ENCODE results near the gene PRRX1.

GRCh38 chr1:170765279-170765678, 101.3 kb downstream of the PRRX1 start:
- TF ChIP-seq CTCF (IDR thresholded peaks at IDR 0.05; ENCODE audit: low read depth, low read length): no peak
- TF ChIP-seq POLR2A (IDR thresholded peaks at IDR 0.05; ENCODE audit: extremely low read depth, insufficient read length): no peak
- no peak for TF ChIP-seq MAX (IDR thresholded peaks at IDR 0.05; ENCODE audit: low read depth, low read length)
